GM19240 (cell line): ENCODE measurements around the gene FCHSD2.
A peak's percentile ranks its signal among the peaks of the same experiment; 100 is the strongest.
"Not testable (repeated sequence)": the region's sequence is repeated elsewhere in the genome, so short reads cannot be mapped to it uniquely, and the experiment has no call there.

ENCODE experiments used
- DNase-seq: peaks from one replicate; pipeline ENCODE4 v3.0.0; 2011; ENCODE audit warnings: low spot score; ENCODE audit not compliant: insufficient read length

The FCHSD2 gene

DNA sequence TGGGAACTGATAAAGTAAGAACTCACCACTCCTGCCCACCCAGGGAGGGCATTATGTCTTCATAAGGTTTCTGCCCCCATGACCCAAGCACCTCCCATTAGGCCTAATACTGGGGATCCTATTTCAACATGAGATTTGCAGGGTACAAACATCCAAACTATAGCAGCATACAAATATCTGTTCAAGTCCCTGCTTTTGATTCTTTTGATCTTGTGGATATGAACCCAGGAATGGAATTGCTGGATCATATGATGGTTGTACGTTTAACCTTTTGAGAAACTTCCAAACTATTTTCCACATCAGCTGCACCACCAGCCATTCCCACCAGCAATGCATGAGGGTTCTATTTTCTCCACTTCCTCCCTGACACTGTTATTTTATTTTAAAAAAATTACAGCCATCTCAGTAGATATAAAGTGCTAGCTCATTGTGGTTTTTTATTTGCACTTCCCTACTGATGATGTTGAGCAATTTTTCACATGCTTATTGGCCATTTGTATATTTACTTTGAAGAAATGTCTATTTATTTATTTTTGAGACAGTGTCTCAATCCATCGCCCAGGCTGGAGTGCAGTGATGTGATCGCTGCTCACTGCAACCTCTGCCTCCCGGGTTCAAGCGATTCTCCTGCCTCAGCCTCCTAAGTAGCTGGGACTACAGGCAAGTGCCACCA is 335.0 kb downstream of the FCHSD2 start:
- DNase-seq: no peak

DNA sequence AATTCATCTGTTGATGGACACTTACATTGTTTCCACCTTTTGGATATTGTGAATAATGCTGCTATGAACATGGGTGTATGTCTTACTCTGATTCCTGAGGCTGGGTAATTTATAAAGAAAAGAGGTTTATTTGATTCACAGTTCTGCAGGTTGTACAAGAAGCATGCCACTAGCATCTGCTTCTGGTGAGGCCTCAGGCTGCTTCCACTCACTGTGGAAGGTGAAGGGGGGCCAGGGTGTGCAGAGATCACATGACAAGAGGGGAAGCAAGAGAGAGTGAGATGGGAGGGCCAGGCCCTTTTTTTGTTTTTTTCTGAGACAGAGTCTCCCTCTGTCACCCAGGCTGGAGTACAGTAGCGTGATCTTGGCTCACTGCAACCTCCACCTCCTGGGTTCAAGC is 335.7 kb downstream of the FCHSD2 start:
- DNase-seq: not testable (repeated sequence)

DNA sequence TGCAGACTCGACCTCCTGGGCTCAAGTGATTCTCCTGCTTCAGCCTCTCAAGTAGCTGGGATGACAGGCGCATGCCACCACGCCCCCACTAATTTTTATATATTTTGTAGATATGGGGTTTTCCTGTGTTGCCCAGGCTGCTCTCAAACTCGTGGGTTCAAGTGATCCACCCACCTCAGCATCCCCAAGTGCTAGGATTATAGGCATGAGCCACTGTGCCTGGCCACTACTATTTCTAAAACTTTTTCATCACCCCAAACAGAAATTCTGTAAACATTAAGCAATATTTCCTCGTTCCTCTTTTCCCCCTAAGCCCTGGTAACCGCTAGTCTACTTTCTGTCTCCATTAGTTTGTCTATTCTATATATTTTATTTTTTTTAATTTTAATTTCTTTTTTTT is 336.9 kb downstream of the FCHSD2 start:
- DNase-seq: no peak

DNA sequence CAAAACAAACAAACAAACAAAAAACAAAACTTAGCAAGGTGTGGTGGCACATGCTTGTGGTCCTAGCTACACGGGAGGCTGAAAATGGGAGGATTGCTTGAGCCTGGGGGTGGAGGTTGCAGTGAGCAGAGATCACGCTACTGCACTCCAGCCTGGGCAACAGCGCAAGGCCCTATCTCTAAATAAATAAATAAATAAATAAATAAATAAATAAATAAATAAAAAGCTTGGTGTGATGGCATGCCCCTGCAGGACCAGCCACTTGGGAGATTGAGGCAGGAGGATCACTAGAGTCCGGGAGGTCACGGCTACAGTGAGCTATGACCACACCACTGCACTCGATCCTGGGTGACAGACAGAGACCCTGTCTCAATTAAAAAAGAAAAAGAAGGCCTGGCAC is 339.3 kb downstream of the FCHSD2 start:
- DNase-seq: no peak

DNA sequence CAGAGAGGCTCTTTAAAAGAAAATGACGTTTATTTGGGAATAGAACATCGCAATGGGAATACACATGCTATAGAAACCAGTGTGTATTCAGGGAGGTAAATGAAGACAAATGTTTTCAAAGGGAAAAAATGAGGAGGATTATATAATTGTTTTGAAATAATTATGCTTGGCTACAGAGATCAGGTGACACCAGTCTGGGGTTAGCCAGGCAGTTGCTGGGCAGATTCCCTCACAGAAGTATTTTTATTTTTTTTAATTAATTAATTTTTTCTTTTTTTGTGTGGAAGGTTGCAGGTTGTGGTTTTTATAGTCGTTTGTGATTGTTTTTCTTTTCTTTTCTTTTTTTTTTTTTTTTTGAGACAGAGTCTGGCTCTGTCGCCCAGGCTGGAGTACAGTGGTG is 342.7 kb downstream of the FCHSD2 start:
- DNase-seq: no peak

DNA sequence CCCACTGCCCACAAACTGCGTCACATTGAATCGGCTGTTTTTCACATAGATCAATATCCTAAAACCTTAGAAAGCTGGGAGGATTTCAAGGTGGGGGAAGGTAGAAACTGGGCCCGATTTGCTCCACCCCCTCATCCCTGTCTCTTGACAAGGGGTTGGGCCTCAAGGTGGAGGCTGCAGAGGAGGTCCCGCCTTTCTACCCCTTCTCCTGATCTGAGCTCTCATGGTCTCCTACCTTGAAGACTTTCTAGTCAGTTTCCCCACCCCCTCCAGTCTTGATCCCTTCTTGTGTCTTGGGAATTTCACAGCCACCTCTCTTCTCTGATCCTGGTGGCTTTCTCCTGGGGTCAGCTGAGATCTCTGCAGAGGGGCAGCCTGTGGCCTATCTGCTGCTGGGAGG is 343.8 kb downstream of the FCHSD2 start:
- no peak for DNase-seq

DNA sequence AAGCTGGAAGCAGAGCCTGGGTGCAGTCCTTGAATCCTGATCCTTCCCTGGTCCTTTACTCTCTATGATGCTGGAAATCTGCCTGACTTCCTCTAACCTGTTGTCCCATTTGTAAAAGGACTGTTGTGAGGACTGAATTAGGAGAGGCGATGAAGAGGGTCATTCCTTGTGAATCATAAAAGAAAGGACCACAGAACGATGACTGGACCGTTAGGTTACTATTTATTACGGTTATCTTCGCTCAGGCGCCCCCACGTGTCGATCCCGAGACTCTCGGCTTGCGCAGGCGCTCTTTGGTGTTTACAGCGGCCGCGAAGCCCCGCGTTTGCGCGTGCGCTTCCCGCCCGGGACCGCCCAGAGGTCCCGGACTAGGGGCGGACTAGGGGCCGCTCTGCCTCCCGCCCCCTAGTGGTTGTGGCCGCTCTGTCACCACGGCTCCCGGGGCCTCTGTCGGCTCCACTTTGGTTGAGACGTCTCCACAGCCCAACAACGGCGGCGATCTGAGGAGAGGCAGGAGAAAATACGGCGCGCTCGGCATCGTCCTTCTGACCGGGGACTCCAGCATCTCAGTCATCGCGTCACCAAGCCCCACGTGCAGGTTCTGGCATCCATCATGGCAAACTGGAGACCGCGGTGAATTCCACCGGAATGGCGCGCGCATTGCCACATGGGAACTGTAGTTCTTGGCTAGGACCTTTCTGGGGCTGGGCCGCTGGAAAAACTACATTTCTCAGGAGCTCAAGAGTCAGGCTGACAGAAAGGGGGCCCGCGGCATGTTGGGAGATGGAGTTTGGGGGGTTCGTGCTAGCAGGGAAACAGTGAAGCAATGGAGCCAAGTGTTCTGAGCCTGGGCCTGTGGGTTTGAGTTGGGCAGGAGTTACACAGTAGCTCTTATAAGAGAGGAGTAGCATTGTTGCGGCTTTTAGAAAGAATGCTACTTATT is 348.4 kb downstream of the FCHSD2 start, which contains the start of gene STARD10:
STARD10 (minus strand) TSS at position 623 of the 943 bp plus-strand sequence. CDS start 12,866 bp downstream, outside the sequence.
- peak; percentile 96 for DNase-seq

DNA sequence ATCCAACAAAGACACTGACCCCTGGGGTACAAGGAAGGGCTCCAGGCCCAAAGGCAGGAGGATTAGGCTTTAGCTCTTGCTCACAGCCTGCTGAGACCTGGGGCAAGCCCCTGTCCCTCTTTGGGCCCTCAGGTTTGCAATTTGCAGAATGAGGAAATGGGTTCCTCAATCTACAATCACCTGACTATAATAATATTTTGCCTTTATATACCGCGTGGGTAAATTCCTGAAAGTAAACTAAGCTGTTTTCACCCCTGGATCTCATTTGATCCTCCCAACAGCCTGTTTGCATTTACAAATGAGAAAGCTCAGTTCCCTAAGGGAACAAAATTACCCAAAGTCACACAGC is 349.1 kb downstream of the FCHSD2 start:
- DNase-seq: no peak

DNA sequence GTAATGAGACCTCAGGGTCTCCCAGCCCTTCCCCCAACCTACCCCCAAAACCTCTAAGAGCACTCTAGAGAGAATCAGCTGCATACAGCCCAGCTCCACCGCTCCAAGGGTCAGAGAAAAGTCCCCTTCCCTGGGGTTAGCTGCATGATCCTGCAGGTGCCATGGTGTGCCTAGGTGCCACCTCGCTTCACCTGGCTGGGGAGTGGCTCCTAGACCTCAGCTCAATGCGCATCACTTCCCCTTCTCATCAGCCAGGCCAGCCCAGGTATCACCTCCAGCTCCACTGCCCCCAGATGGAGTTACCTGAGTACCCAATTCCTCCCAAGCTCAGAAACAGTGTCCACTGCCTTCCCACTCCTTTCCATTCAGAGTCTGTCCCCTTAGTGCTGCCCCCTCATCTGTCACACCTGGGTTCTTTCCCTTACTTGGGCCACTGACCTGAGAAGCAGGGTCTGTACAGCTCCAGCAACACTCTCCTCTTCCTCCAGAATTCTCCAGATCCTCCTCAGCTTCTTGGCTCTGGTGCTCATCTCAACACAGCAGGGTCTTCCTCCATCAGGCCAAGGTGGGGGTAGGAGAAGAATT is 349.6 kb downstream of the FCHSD2 start:
- no peak for DNase-seq

DNA sequence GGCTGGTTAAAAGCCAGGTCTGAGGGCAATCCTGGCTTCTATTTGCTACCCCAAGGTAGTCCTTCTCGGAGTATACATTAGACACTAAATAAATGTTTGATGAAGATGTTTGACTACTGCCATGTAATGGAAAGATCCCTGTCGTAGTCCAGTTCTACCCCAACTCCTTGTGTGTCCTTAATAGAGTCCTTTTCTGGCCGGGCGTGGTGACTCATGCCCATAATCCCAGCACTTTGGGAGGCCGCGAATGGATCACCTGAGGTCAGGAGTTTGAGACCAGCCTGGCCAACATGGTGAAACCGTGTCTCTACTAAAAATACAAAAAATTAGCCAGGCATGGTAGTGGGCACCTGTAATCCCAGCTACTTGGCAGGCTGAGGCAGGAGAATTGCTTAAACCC is 350.9 kb downstream of the FCHSD2 start:
- DNase-seq: not testable (repeated sequence)

DNA sequence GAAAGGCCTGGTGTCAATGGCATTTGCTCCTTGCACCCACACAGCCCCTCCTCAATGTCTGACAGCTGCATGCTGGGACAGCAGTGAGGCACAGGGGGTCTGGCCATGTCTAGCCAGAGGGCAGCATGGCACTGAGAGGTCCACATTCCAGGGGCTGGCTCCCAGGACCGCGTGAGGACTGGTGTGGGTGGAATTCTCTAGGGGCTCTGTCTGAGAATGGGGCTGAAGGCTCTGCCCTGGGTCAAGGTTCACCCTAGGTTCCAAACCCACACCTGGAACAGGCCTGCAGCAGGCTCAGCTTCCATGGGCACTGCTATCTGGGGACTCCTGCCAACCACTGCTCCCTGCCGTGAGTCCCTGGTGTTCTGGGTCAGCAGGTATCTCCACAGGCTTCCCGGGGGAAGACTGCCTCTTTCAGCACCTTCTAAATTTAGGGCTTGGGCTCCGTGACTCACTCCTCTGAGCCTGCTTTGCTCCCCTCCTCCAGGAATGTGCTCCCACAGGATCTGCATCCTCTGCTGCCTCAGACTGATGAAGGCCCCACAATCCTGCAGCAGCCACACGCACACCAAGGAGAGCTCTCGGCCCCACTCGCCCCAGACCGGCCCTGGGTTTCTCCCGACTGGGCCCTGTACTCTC is 352.5 kb downstream of the FCHSD2 start:
- no peak for DNase-seq

DNA sequence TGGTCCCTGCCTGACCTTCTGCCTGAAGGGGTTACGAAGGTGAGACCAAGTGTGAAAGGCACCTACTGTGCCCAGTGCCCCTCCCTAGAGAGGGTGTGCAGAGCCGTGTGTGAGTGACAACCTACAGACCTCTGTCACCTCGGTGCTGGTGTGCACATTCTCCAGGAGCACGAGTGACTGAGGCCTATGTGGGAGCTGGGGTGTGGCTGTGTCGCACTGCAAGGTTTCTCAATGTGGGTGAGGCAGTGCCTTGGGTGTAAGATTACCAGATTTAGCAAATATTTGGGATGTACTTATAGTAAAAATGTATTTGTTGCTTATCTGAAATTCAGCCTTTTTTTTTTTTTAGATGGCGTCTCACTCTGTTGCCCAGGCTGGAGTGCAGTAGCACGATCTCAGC is 353.9 kb downstream of the FCHSD2 start:
- peak; percentile 0 for DNase-seq

DNA sequence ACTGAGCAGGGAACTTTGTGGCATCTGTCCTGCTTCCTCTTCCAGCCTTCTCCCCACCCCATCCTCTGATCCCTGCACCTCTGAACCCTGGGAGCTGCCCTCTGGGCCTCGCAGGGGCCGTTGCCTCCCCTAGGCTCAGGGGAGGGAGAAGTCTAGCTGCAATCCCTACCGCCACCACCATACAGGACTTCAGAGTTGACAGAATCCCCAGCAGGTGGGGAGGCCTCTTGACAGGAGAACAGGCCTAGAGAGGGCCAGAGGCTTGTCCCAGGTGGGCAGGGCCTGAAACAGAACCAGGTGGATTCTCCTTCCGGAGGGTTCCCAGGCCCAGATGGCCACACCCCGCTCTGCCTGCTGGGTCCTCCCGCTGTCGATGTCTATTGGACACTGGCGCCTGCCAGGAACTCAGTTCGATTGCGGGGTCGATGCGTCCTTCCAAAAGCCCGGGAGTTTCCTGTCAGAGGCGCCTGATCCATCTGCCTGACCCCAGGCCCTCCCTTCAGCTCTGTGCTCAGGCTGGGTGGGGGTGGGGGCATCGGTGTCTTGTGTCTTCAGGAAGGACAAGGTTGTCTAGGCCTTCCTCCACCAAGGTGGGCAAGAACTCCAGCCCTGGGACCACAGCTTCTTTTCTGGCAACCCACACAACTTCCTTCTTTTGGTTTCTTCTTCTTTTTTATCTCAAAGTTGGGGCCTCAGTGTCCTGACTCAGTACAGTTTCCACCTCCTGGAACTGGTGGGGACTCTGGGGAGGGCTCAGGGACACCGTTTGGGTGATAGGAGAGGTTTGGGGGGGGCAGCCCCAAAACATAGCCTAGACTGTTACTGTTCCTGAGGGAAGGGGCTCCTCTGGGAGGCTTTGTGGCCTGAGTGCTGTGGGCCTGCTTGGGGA is 354.7 kb downstream of the FCHSD2 start:
- peak; percentile 83 for DNase-seq
